Esophagus muscularis mucosa (tissue), 4 donors: ENCODE data around the gene GASK1B. TPM values are rescaled to one million over a fixed set of nuclear protein-coding genes. Genes with fewer than 3 reads are reported as not detected.

Experiments
- DNase-seq: peaks from one replicate; pipeline ENCODE4 v3.0.0-alpha.2; 2017; ENCODE audit errors: extremely low spot score
- H3K27ac ChIP-seq, 4 donors: fragments of 200-600 bp; sonication (generic); replicated peaks in 1 of 4; 1 replicate in 3 of 4; 2 replicates in 1 of 4; pipeline ENCODE4 v1.5.1; 2016 to 2019; ENCODE audit warnings: mild to moderate bottlenecking in 1 of 4
- H3K27me3 ChIP-seq, 4 donors: fragments of 200-600 bp; sonication (generic); one replicate each; pipeline versions ENCODE4 v1.5.1 to v1.6.0; 2016 to 2019
- H3K36me3 ChIP-seq, 4 donors: fragments of 200-600 bp; sonication (generic); one replicate each; pipeline ENCODE4 v1.5.1; 2016 to 2019
- H3K4me1 ChIP-seq, 4 donors: fragments of 200-600 bp; sonication (generic); one replicate each; pipeline ENCODE4 v1.5.1; 2016 to 2019
- H3K4me3 ChIP-seq, 4 donors: fragments of 200-600 bp; sonication (generic); 1 replicate in 2 of 4; 2 replicates in 2 of 4; pipeline ENCODE4 v1.5.1; 2016 to 2019; ENCODE audit warnings: mild to moderate bottlenecking in 4 of 4, moderate library complexity in 1 of 4
- H3K9me3 ChIP-seq, 4 donors: fragments of 200-600 bp; sonication (generic); 1 replicate in 3 of 4; 2 replicates in 1 of 4; pipeline ENCODE4 v1.5.1; 2016 to 2019
- EP300 ChIP-seq: sonication (generic); formaldehyde crosslinking; IDR thresholded peaks from one replicate; pipeline ENCODE4 v1.6.1; 2017; ENCODE audit warnings: antibody characterized with exemption
- POLR2A ChIP-seq: fragments of 450-650 bp; IDR thresholded peaks from one replicate; pipeline ENCODE4 v1.6.1; 2017; ENCODE audit warnings: antibody characterized with exemption, moderate library complexity, mild to moderate bottlenecking, low read depth
- POLR2AphosphoS5 ChIP-seq, 2 donors: sonication (generic); formaldehyde crosslinking; IDR thresholded peaks; one replicate each; pipeline ENCODE4 v1.6.1; 2017; ENCODE audit warnings: antibody characterized with exemption in 2 of 2
- WGBS: methylation state at CpG from one replicate; pipeline ENCODE4 v1.1.5; 2018; 5-methylcytosine and 5-hydroxymethylcytosine counted together
- intact Hi-C: fragments of 100-400 bp; cut with DNase I; formaldehyde crosslinking; loops from one replicate; pipeline ENCODE4 v1.15.1; 2023
- total RNA-seq, 4 donors: library from RNA; depleted of rRNA; stranded (reverse); fragments of >200 nt; gene quantifications; one replicate each; pipeline versions ENCODE4 v1.1.0 to v1.2.1, GENCODE V29; 2016
- TF ChIP-seq, protein P1 (sequence below), 3 experiments: fragments of 200-600 bp in 2 of 3; fragments of 450-650 bp in 1 of 3; sonication (generic) in 2 of 3; IDR thresholded peaks; one replicate each; pipeline ENCODE4 v1.5.1; 2017 to 2019; ENCODE audit warnings: antibody characterized with exemption in 3 of 3, mild to moderate bottlenecking in 2 of 3, moderate library complexity in 1 of 3

Gene GASK1B
- total RNA-seq, 4 donors from 2014 or later, result 27.5 to 45.9 (median 32.4) TPM

DNA sequence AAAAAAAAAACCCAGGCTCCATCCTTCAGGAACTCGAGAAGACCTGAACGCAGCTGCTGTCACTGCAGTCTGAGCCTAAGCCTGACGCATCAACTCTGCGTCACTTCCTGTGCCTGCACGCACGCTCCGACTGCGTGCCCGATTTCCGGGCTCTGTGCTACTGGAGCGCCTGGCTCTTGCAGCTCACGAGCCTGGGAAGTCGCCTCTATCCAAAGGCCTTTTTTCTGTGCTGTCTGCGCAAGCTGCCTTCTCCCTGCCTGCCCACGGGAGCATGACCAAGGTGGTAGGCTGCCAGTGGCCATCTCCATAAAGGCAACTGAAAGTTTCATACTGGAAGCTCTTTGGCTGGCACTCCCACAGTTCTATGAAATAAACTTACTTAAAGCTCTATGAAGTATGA is 9.9 kb upstream of the GASK1B start:
- Histone ChIP-seq H3K36me3 (no peaks in the 10 kb centered on the region), H3K4me1 (no peaks in the 10 kb centered on the region), H3K9me3 (no peaks in the 10 kb centered on the region), H3K27me3 (no peaks in the 10 kb centered on the region), H3K27ac (no peak overlapping the region), H3K4me3 (no peak overlapping the region)
- no peak for TF ChIP-seq POLR2A
- TF ChIP-seq POLR2AphosphoS5 (IDR thresholded peaks at IDR 0.05), result no peak
- TF ChIP-seq EP300, result no peak
- TF ChIP-seq, protein P1, sequence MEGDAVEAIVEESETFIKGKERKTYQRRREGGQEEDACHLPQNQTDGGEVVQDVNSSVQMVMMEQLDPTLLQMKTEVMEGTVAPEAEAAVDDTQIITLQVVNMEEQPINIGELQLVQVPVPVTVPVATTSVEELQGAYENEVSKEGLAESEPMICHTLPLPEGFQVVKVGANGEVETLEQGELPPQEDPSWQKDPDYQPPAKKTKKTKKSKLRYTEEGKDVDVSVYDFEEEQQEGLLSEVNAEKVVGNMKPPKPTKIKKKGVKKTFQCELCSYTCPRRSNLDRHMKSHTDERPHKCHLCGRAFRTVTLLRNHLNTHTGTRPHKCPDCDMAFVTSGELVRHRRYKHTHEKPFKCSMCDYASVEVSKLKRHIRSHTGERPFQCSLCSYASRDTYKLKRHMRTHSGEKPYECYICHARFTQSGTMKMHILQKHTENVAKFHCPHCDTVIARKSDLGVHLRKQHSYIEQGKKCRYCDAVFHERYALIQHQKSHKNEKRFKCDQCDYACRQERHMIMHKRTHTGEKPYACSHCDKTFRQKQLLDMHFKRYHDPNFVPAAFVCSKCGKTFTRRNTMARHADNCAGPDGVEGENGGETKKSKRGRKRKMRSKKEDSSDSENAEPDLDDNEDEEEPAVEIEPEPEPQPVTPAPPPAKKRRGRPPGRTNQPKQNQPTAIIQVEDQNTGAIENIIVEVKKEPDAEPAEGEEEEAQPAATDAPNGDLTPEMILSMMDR (IDR thresholded peaks at IDR 0.05), result no peak
- 87% methylated on average over 15 of the region's 15 CpGs for WGBS
- no peak for DNase-seq
- intact Hi-C loops, result no loop called here

DNA sequence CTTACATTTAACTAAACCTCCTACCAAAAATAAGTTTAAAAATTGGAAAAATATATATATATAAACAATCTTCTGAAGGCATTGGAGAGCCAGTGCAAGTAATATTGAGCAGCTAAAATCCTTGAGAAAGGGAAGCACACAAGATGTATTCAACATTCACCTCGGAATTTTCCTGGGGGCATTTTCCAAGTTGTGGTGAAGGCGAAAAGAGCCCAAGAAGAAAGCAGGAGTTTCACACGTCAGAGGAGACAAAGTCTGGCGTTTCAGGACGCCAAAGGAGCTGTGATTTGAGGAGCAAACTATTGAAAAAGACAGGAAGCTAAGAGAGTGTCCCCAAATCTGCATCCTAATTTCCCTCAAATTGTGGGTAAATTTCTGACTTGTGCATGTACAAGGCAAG is 9.1 kb upstream of the GASK1B start:
- Histone ChIP-seq H3K27ac (no peak overlapping the region), H3K36me3 (no peaks in the 10 kb centered on the region), H3K4me3 (no peak overlapping the region), H3K4me1 (no peaks in the 10 kb centered on the region), H3K9me3 (no peaks in the 10 kb centered on the region), H3K27me3 (no peaks in the 10 kb centered on the region)
- no peak for DNase-seq
- TF ChIP-seq, protein P1 (IDR thresholded peaks at IDR 0.05), result no peak
- no peak for TF ChIP-seq EP300
- TF ChIP-seq POLR2AphosphoS5 (IDR thresholded peaks at IDR 0.05), result no peak
- no peak for TF ChIP-seq POLR2A
- intact Hi-C loops, result no loop called here
- 89% methylated on average over 5 of the region's 5 CpGs for WGBS

DNA sequence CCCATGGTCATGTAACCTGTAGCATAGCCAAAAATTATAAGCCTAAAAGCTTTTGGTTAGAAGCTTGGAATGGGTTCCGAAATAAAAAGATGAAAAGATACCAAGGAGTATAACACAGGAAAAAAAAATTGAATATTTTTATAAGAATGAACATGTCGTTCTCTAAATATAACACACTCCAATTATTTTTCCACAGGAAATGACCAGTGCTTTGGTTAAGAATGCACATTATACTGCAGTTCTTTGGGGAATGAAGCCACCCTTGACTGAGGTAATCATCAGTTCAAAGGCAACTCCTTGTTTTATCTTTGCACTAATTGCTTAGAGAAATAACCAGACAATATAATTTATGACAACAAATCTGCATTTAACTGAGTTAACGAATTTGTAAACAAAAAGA is 6.6 kb upstream of the GASK1B start:
- Histone ChIP-seq H3K4me1 (peaks cover 0 to 11% (median 6%) of the 10 kb centered on the region in 4 donors), H3K36me3 (no peaks in the 10 kb centered on the region), H3K27ac (no peak overlapping the region), H3K27me3 (no peaks in the 10 kb centered on the region), H3K4me3 (no peak overlapping the region), H3K9me3 (no peaks in the 10 kb centered on the region)
- 74% methylated on average over 3 of the region's 3 CpGs for WGBS
- TF ChIP-seq EP300, result no peak
- TF ChIP-seq, protein P1 (IDR thresholded peaks at IDR 0.05), result no peak
- TF ChIP-seq POLR2AphosphoS5 (IDR thresholded peaks at IDR 0.05), result no peak
- TF ChIP-seq POLR2A, result no peak
- DNase-seq, result no peak
- intact Hi-C loops, result loop anchor here (10.0 kb wide), 1 partner anchor 965 kb away; no protein-coding TSS in a partner anchor

DNA sequence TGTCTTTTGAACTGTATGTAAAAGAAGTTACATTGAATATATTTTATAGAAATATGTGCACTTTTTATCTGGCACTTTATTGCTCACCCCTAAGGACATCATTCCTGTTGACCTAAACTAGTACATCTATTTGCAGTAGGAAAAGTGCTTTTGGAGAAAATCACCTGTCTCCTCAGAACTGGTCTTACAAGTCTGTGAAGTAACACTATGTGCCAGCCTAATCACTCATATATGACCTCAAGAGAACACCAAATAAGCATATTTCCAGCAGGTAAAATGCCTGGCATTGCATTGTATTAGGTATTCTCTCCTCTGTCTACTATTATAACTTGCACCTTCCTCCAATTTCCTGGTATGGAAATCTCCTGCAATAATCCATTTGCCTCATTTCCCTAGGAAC is 4.0 kb upstream of the GASK1B start:
- H3K27ac ChIP-seq, result no peak overlapping the region
- H3K36me3 ChIP-seq, result no peaks in the 10 kb centered on the region
- no peaks in the 10 kb centered on the region for H3K27me3 ChIP-seq
- DNase-seq, result no peak
- peaks cover 19 to 28% (median 23%) of the 10 kb centered on the region in 4 donors for H3K4me1 ChIP-seq
- TF ChIP-seq EP300, result no peak
- no peak for TF ChIP-seq POLR2AphosphoS5 (IDR thresholded peaks at IDR 0.05)
- TF ChIP-seq, protein P1 (IDR thresholded peaks at IDR 0.05), result no peak
- TF ChIP-seq POLR2A, result no peak
- H3K4me3 ChIP-seq, result no peak overlapping the region
- H3K9me3 ChIP-seq, result no peaks in the 10 kb centered on the region
- intact Hi-C loops, result loop anchor here (10.0 kb wide), 1 partner anchor 962 kb away; no protein-coding TSS in a partner anchor

DNA sequence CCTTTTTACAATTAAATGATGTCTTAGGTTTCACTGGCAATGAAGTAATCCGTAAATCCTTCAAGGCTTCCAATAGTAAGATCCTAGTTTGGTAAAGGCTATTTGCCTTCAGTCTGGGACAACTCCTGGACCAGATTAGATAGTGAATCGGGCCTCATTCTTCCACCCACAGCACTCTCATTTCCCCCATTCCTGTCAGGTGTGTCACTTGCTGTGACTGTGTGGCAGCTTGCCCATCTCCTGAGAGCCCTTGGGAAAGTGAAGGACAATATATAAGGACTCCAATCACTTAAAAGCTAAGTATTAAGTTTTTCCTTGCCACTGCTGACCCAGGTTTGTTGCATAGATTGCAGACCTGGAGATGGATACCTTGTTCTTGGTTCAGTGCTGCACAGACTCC is 3.3 kb upstream of the GASK1B start:
- DNase-seq, result no peak
- 68% methylated on average over 2 of the region's 2 CpGs for WGBS
- Histone ChIP-seq H3K9me3 (no peaks in the 10 kb centered on the region), H3K4me1 (peaks cover 19 to 32% (median 25%) of the 10 kb centered on the region in 4 donors), H3K27ac (no peak overlapping the region), H3K36me3 (no peaks in the 10 kb centered on the region), H3K4me3 (no peak overlapping the region), H3K27me3 (no peaks in the 10 kb centered on the region)
- intact Hi-C loops, result loop anchor here (10.0 kb wide), 1 partner anchor 961 kb away; no protein-coding TSS in a partner anchor
- TF ChIP-seq POLR2AphosphoS5 (IDR thresholded peaks at IDR 0.05) (no peak), EP300 (no peak), POLR2A (no peak)
- TF ChIP-seq, protein P1 (IDR thresholded peaks at IDR 0.05), result no peak
